Kidney (tissue), 14 donors: Measurements from ENCODE around the gene EDC3. TPM values are rescaled to one million over a fixed set of nuclear protein-coding genes. Genes with fewer than 3 reads are reported as not detected.

Experiments
- DNase-seq, 5 donors: peaks; one replicate each; pipeline ENCODE4 v3.0.0-alpha.2; 2013 to 2020
- FAIRE-seq: peaks from 2 replicates; lab custom pipeline; 2012; peaks lifted over from hg19 to GRCh38; lab: Jason Lieb, UNC
- H3K27ac ChIP-seq, 2 donors: one replicate each; pipeline ENCODE4 v1.7.0; 2013; ENCODE audit warnings: low read depth in 2 of 2, low read length in 2 of 2, inconsistent platforms in 1 of 2
- H3K27me3 ChIP-seq: one replicate; pipeline ENCODE4 v1.7.1; 2013; ENCODE audit warnings: low read length, inconsistent platforms; ENCODE audit not compliant: control insufficient read depth, insufficient read depth
- H3K36me3 ChIP-seq, 3 donors: one replicate each; pipeline versions ENCODE4 v1.7.0 to v1.7.1; 2013; ENCODE audit warnings: low read length in 3 of 3, control low read depth in 1 of 3, inconsistent platforms in 1 of 3; ENCODE audit not compliant: insufficient read depth in 3 of 3, control insufficient read depth in 2 of 3
- H3K4me1 ChIP-seq, 3 donors: one replicate each; pipeline versions ENCODE4 v1.7.0 to v1.7.1; 2013; ENCODE audit warnings: low read length in 3 of 3, inconsistent platforms in 1 of 3, low read depth in 1 of 3; ENCODE audit not compliant: control insufficient read depth in 2 of 3, insufficient read depth in 2 of 3
- H3K4me3 ChIP-seq, 3 donors: one replicate each; pipeline versions ENCODE4 v1.7.0 to v1.8.1; 2013; ENCODE audit warnings: low read length in 3 of 3, control low read depth in 1 of 3, inconsistent platforms in 1 of 3
- H3K9ac ChIP-seq, 3 donors: one replicate each; pipeline versions ENCODE4 v1.7.0 to v1.7.1; 2013; ENCODE audit warnings: low read length in 3 of 3, control low read depth in 1 of 3, inconsistent platforms in 1 of 3
- H3K9me3 ChIP-seq, 3 donors: one replicate each; pipeline versions ENCODE4 v1.7.0 to v1.7.1; 2013; ENCODE audit warnings: low read length in 3 of 3, control low read depth in 1 of 3, inconsistent platforms in 1 of 3; ENCODE audit not compliant: control insufficient read depth in 2 of 3, insufficient read depth in 1 of 3
- intact Hi-C: fragments of 100-400 bp; cut with DNase I; formaldehyde crosslinking; loops from one replicate; pipeline ENCODE4 v1.11.1; 2022
- polyA plus RNA-seq: library from polyadenylated mRNA; stranded (reverse); fragments of 350-450 nt; fragmentation: Illumina TruSeq; extraction: RNeasy Lipid Tissue Mini Kit (QIAGEN cat#74804); gene quantifications from one replicate; pipeline ENCODE4 v1.2.3, GENCODE V29; 2014; ENCODE audit warnings: low read depth, low replicate concordance; ENCODE audit not compliant: insufficient read depth
- total RNA-seq: library from RNA; stranded (reverse); fragmentation: NEBNext Ultra II Directional; extraction: Animal tissue kit (Norgen Biotek cat#: 25700); gene quantifications from one replicate; pipeline ENCODE4 v1.2.1, GENCODE V29; 2021
- TF ChIP-seq, protein P1 (sequence below): IDR thresholded peaks from 3 replicates; pipeline ENCODE4 v1.5.1; 2012; ENCODE audit warnings: mild to moderate bottlenecking, moderate library complexity, borderline replicate concordance; ENCODE audit not compliant: insufficient read depth; ENCODE audit errors: extremely low read depth
- donor health status: control.
- donor health status: control.
- donor health status: control.
- donor health status: control.
- donor health status: control.
- donor health status: DM: yes; HTN: yes; CAD: no.
- donor health status: Normal renal cell carcinoma (clear cell type).

Gene EDC3
- total and polyA plus RNA-seq, 2 donors from 2014 or later: 11.5 to 27.7 TPM

- Histone ChIP-seq H3K4me1 (peaks cover 0 to 19% (median 11%) of the 10 kb centered on the region in 3 donors), H3K9ac (no peak overlapping the region), H3K27me3 (no peaks in the 10 kb centered on the region), H3K36me3 (peaks cover 0 to under 1% (median 0%) of the 10 kb centered on the region in 3 donors), H3K4me3 (no peak overlapping the region), H3K9me3 (no peaks in the 10 kb centered on the region), H3K27ac (no peak overlapping the region)
- TF ChIP-seq, protein P1, sequence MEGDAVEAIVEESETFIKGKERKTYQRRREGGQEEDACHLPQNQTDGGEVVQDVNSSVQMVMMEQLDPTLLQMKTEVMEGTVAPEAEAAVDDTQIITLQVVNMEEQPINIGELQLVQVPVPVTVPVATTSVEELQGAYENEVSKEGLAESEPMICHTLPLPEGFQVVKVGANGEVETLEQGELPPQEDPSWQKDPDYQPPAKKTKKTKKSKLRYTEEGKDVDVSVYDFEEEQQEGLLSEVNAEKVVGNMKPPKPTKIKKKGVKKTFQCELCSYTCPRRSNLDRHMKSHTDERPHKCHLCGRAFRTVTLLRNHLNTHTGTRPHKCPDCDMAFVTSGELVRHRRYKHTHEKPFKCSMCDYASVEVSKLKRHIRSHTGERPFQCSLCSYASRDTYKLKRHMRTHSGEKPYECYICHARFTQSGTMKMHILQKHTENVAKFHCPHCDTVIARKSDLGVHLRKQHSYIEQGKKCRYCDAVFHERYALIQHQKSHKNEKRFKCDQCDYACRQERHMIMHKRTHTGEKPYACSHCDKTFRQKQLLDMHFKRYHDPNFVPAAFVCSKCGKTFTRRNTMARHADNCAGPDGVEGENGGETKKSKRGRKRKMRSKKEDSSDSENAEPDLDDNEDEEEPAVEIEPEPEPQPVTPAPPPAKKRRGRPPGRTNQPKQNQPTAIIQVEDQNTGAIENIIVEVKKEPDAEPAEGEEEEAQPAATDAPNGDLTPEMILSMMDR: no peak
- DNase-seq: no peak
- no peak for FAIRE-seq
- intact Hi-C loops: no loop called here
Observed at GRCh38 chr15:74646480-74646879, 49.3 kb downstream of the EDC3 start.

DNA sequence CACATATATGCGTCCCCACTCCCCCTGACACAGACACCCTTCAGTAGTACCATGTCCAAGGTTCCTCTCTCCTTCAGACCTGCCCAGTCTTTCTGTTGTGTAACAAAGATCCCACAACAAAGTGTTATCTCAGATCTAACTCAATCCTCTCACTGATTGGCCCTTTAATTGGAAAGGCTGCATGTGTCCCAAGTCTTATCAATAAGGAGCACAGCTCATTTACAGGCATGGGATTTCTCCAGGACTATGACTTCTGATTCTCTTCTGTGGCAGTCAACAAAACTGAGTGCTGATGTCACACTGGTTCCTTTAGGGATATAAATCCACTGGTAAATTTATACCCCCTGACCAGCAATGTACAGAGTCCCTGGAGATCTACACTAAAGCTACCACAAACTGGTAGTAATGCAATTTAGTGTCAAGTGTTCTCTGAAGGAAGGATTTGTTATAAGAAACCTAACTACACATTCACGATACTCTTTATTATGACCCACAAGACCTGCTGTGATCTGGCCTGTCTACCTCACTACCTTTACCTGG is 52.1 kb downstream of the EDC3 start:
- no peak for FAIRE-seq
- TF ChIP-seq, protein P1: no peak
- H3K27ac ChIP-seq: peak overlapping the region in 1 of 2 donors; percentile 40
- intact Hi-C loops: no loop called here
- no peak for DNase-seq
- H3K9me3 ChIP-seq: no peaks in the 10 kb centered on the region
- H3K36me3 ChIP-seq: peaks cover 5 to 8% (median 6%) of the 10 kb centered on the region in 3 donors
- H3K4me1 ChIP-seq: peaks cover 0 to 20% (median 12%) of the 10 kb centered on the region in 3 donors
- H3K27me3 ChIP-seq: no peaks in the 10 kb centered on the region
- no peak overlapping the region for H3K9ac ChIP-seq
- no peak overlapping the region for H3K4me3 ChIP-seq

DNA sequence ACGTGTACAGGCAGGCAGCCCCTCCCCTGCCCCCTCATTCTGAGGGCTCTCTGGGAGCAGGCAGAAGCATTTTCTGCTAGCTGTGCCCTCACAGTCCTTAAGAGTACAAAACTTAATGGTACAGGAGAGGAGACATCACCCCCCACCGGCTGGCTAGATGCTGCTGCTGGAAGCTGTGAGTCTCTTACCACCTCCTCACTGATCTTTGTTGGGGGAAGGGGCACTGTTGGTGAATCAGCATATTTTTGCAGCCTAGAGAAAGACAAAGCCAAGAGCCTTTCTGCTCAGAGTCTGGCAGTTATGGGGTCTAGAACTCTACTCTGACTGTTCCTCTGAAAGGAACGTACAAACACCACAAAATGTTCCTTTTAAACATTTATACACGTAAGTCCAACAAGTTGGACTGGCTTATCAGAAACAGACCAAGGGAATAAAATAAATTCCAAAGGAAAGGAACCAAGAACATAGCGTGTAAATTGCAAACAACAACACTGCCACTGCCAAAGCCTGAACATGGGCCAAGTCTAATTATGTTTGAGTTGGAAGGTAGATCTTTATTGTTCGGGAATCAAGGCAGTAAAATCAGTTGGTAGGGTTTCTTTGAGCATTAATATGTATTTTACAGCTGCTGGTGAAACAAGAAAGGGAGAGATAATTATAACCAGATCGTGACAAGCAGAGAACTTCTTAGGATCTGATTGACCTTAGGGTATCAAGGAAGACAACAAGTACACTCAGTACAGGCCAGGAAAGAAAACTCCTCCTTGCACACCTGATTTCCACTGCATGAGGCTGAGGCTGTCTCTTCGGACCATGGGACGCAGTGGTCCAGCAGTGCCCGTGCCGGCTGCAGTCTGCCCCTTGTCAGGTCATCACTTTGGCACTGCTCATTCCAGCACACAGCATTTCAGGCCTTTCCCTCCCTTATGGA is 52.8 kb downstream of the EDC3 start:
- FAIRE-seq (no peak), DNase-seq (no peak)
- H3K9ac ChIP-seq: no peak overlapping the region
- no peaks in the 10 kb centered on the region for H3K9me3 ChIP-seq
- intact Hi-C loops: no loop called here
- peaks cover 0 to 20% (median 12%) of the 10 kb centered on the region in 3 donors for H3K4me1 ChIP-seq
- H3K36me3 ChIP-seq: peaks cover 5 to 10% (median 6%) of the 10 kb centered on the region in 3 donors
- no peaks in the 10 kb centered on the region for H3K27me3 ChIP-seq
- peak overlapping the region in 1 of 2 donors; percentile 54 for H3K27ac ChIP-seq
- TF ChIP-seq, protein P1: no peak
- no peak overlapping the region for H3K4me3 ChIP-seq
